Metanephros (tissue), 2 donors: Measurements from ENCODE around the gene DMRT2. TPM values are rescaled to one million over a fixed set of nuclear protein-coding genes. Genes with fewer than 3 reads are reported as not detected.

Experiments
- small RNA-seq: library from RNA; depleted of rRNA; stranded (forward); fragments of <200 nt; gene quantifications from one replicate; pipeline ENCODE3, GENCODE V24; 2014; ENCODE audit warnings: low replicate concordance
- total RNA-seq: library from RNA; depleted of rRNA; stranded (reverse); fragments of >200 nt; gene quantifications from one replicate; pipeline ENCODE4 v1.2.3, GENCODE V29; 2014

Gene DMRT2
- 7.0 TPM for total RNA-seq

DNA sequence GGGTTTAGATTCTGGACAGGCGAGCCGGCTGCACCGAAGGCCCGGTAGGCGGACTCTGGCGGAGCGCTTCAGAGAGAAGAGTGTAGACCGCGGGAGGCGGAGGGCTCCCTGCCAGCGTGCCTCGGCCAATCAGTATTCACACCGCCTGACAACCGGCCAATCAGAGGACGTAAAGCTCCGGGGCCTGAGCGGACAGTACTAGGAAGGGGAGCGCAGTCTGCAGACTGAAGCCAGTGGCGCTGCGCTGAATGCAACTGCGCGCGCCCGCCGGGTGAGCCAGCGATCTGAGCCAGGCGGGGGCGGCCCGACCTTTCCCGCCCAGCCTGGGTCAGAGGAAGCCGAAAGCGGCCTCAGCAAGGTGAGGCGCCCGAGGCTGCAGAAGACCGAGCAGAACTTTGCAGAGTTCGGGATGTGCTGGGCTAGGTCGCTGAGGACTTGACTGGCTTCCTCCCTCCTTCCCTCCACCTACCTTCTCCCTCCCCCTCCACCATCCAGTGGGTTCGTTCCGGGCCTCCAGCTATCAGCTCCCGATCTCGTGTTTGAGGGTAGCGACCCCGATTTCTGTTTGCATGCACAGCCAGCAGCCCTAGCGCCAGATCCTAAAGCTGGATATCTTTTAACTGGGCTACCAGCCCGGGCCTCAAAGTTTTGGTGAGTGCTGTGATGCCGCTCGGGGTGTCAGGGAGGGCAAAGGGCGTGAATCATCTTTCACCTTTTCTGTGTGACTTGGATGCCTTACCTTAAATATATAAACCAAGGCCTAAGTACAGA is at the start of gene DMRT2:
TSS of gene DMRT2 (plus strand) at position 233 of the 771 bp plus-strand sequence. CDS start 1,257 bp downstream, outside the sequence.

Small RNA genes within 50 kb of the gene (small RNA-seq; reads per million reads assigned to genes)
- not detected for gene RNU6-1073P

Other genes starting within 250 kb of the DMRT2 start
- gene DMRT1, start 208.7 kb upstream of the DMRT2 start, total RNA-seq: not detected
- gene DMRT3, start 73.7 kb upstream of the DMRT2 start, total RNA-seq: 0.58 TPM